ENCODE results near the gene FAM151B.

- no peak for TF ChIP-seq CTCF (conservative IDR thresholded peaks at IDR 0.05; ENCODE audit: low read length)
- TF ChIP-seq EZH2phosphoT487 (IDR thresholded peaks at IDR 0.05; ENCODE audit: borderline replicate concordance, low read depth, low read length) = no peak
These were observed 78.9 kb downstream of the FAM151B start for GRCh38 chr5:80566711-80567259.

All from OCI-LY7 (cell line).